Testis (tissue), 3 donors: ENCODE data around the gene REG1A. TPM values are rescaled to one million over a fixed set of nuclear protein-coding genes. Genes with fewer than 3 reads are reported as not detected.

Experiments used
- polyA plus RNA-seq: library from polyadenylated mRNA; stranded (reverse); fragments of 350-450 nt; fragmentation: Illumina TruSeq; extraction: RNeasy Lipid Tissue Mini Kit (QIAGEN cat#74804); gene quantifications from one replicate; pipeline ENCODE4 v1.2.3, GENCODE V29; 2014; ENCODE audit warnings: low read depth, low replicate concordance; ENCODE audit not compliant: insufficient read depth
- total RNA-seq, 2 donors: library from RNA; depleted of rRNA; stranded (reverse); fragments of >200 nt; gene quantifications; one replicate each; pipeline ENCODE4 v1.2.3, GENCODE V29; 2016

REG1A gene
- total and polyA plus RNA-seq, 3 donors from 2014 or later, result 0.74 to 0.87 TPM; not detected in 1

Other genes starting within 250 kb of the REG1A start
- 10 to 100 TPM; 22.3 to 69.7 TPM for gene REG3G, start 94.8 kb upstream of the REG1A start, total RNA-seq
- 60.7 TPM for gene REG3G, start 94.8 kb upstream of the REG1A start, polyA plus RNA-seq
- not detected for gene REG1B, start 32.5 kb upstream of the REG1A start, total RNA-seq
- gene REG1B, start 32.5 kb upstream of the REG1A start, polyA plus RNA-seq, result not detected
- not detected for gene REG3A, start 39.3 kb downstream of the REG1A start, total RNA-seq
- not detected for gene REG3A, start 39.3 kb downstream of the REG1A start, polyA plus RNA-seq